ENCODE results near the gene CTSD.

GRCh38 chr11:1780700-1781592 is 17.2 kb upstream of the CTSD start:
- TF ChIP-seq CTCF (conservative IDR thresholded peaks at IDR 0.05; ENCODE audit: low read depth, low read length) = no peak
- no peak for TF ChIP-seq NFE2L2 (IDR thresholded peaks at IDR 0.05; ENCODE audit: low read depth, low read length)
- TF ChIP-seq MXI1 (IDR thresholded peaks at IDR 0.05; ENCODE audit: borderline replicate concordance, low read depth, low read length) = no peak
- no peak for TF ChIP-seq MAFK (IDR thresholded peaks at IDR 0.05; ENCODE audit: low read depth, low read length)

All from IMR-90 (cell line).